ENCODE data around the gene GALNT17.

GALNT17 gene

DNA sequence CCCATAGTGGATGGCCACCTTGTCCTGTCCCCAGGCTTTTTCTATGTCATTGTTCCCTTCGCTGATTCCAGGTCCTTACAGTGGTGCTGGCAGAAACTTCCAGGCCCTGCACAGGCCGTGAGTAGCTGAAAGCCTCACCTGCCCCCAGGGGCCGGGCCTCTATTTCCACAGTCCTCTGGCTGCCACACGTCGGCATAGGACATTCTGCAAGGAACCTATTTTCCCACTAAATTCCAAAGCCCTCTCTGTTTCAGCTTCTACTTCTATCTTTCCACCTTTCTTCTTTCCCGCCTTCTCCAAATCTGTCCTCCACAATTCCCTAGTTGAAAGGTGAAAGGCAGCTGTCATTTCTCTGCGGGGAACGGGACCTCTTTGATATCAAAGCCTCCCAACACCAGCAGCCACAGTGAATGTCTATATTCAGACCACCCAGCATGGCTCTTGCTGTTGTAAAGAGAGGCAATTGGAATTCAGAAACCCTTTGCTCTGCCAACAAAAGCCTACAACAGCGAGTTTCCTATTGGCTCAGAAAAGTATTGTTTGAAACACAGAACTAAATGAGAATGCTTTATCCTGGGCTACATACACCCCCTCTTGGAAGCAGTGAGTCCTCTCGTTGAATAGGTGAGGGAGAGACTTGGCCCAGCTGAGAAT is 607.7 kb downstream of the GALNT17 start:
- no peaks in the 10 kb centered on the region for H3K36me3 ChIP-seq (replicated peaks; ENCODE audit: insufficient read depth, low read length)
- H3K4me2 ChIP-seq (ENCODE audit: low read depth, low read length) = no peak overlapping the region
- no peak for DNase-seq
- no peaks in the 10 kb centered on the region for H3K4me1 ChIP-seq (ENCODE audit: low read length)
- H3F3A ChIP-seq (ENCODE audit: insufficient read depth, low read length) = no peaks in the 10 kb centered on the region
- H4K20me1 ChIP-seq (ENCODE audit: insufficient read depth, low read length) = no peaks in the 10 kb centered on the region
- H3K79me2 ChIP-seq (ENCODE audit: low read length) = no peaks in the 10 kb centered on the region
- no peaks in the 10 kb centered on the region for H3K27me3 ChIP-seq (replicated peaks; ENCODE audit: insufficient read depth, low read length)
- H3K9me2 ChIP-seq (replicated peaks; ENCODE audit: insufficient read depth, low read length) = no peaks in the 10 kb centered on the region
- H3K4me3 ChIP-seq (ENCODE audit: low read length) = no peak overlapping the region
- H3K9ac ChIP-seq (ENCODE audit: low read length) = no peak overlapping the region
- no peaks in the 10 kb centered on the region for H3K9me3 ChIP-seq (replicated peaks; ENCODE audit: insufficient read depth, low read length)
- H2AFZ ChIP-seq (ENCODE audit: low read length) = no peak overlapping the region
- H3K27ac ChIP-seq (ENCODE audit: low read length) = no peak overlapping the region
- TF ChIP-seq, protein P1, sequence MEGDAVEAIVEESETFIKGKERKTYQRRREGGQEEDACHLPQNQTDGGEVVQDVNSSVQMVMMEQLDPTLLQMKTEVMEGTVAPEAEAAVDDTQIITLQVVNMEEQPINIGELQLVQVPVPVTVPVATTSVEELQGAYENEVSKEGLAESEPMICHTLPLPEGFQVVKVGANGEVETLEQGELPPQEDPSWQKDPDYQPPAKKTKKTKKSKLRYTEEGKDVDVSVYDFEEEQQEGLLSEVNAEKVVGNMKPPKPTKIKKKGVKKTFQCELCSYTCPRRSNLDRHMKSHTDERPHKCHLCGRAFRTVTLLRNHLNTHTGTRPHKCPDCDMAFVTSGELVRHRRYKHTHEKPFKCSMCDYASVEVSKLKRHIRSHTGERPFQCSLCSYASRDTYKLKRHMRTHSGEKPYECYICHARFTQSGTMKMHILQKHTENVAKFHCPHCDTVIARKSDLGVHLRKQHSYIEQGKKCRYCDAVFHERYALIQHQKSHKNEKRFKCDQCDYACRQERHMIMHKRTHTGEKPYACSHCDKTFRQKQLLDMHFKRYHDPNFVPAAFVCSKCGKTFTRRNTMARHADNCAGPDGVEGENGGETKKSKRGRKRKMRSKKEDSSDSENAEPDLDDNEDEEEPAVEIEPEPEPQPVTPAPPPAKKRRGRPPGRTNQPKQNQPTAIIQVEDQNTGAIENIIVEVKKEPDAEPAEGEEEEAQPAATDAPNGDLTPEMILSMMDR (IDR thresholded peaks at IDR 0.05; ENCODE audit: low read length) = no peak

DNA sequence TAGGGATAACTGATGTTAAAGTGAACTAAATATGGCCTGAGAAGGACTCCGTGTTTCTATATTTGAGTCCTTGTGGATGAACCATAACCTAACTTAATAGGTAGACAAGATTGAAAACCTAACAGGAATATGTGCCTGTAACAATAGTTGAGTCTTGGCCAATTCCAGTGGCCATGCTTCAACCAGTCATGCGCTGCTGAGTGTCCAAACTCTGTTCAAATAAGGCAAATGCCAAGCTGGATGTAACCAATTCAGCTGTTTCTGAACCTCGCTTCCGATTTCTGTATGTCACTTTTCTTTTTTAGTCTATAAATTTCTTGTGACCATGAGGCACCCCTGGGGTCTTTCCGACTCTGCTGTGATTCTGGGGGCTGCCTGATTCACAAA is 608.2 kb downstream of the GALNT17 start:
- DNase-seq = no peak
- H3K4me3 ChIP-seq (ENCODE audit: low read length) = no peak overlapping the region
- no peaks in the 10 kb centered on the region for H3K79me2 ChIP-seq (ENCODE audit: low read length)
- no peaks in the 10 kb centered on the region for H3K4me1 ChIP-seq (ENCODE audit: low read length)
- no peaks in the 10 kb centered on the region for H3K27me3 ChIP-seq (replicated peaks; ENCODE audit: insufficient read depth, low read length)
- H4K20me1 ChIP-seq (ENCODE audit: insufficient read depth, low read length) = no peaks in the 10 kb centered on the region
- H3K4me2 ChIP-seq (ENCODE audit: low read depth, low read length) = no peak overlapping the region
- no peak overlapping the region for H3K27ac ChIP-seq (ENCODE audit: low read length)
- TF ChIP-seq, protein P1 (IDR thresholded peaks at IDR 0.05; ENCODE audit: low read length) = no peak
- no peak for TF ChIP-seq EZH2phosphoT487 (IDR thresholded peaks at IDR 0.05; ENCODE audit: low read length)
- no peak for TF ChIP-seq EZH2 (optimal IDR thresholded peaks at IDR 0.05; ENCODE audit: low read depth, low read length)
- H2AFZ ChIP-seq (ENCODE audit: low read length) = no peak overlapping the region
- no peak overlapping the region for H3K9ac ChIP-seq (ENCODE audit: low read length)
- H3K9me3 ChIP-seq (replicated peaks; ENCODE audit: insufficient read depth, low read length) = no peaks in the 10 kb centered on the region
- no peaks in the 10 kb centered on the region for H3K36me3 ChIP-seq (replicated peaks; ENCODE audit: insufficient read depth, low read length)
- H3F3A ChIP-seq (ENCODE audit: insufficient read depth, low read length) = no peaks in the 10 kb centered on the region
- no peaks in the 10 kb centered on the region for H3K9me2 ChIP-seq (replicated peaks; ENCODE audit: insufficient read depth, low read length)

DNA sequence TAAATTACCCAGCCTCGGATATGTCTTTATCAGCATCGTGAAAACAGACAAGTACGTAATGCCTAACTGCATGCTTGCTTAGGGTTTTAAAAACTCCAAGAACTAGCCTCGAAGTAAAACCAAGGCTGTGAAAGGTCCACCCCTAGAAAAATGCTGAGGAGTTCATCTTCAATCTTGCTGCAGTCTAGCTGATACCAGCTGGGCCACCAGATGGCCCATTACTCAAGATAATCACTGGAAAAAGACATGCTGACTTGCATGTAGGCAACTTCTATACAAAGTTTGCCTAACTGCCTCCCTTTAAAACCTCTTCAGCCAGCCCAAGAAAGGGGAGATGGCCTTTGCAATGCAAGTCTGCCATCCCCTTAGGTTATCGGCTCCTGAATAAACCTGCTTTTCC is 614.1 kb downstream of the GALNT17 start:
- Histone ChIP-seq H3F3A (ENCODE audit: insufficient read depth, low read length) (no peaks in the 10 kb centered on the region), H3K9ac (ENCODE audit: low read length) (no peak overlapping the region), H3K9me3 (replicated peaks; ENCODE audit: insufficient read depth, low read length) (no peaks in the 10 kb centered on the region), H4K20me1 (ENCODE audit: insufficient read depth, low read length) (no peaks in the 10 kb centered on the region), H3K36me3 (replicated peaks; ENCODE audit: insufficient read depth, low read length) (no peaks in the 10 kb centered on the region), H3K4me1 (ENCODE audit: low read length) (no peaks in the 10 kb centered on the region), H2AFZ (ENCODE audit: low read length) (no peak overlapping the region), H3K4me3 (ENCODE audit: low read length) (no peak overlapping the region), H3K4me2 (ENCODE audit: low read depth, low read length) (no peak overlapping the region), H3K27me3 (replicated peaks; ENCODE audit: insufficient read depth, low read length) (no peaks in the 10 kb centered on the region), H3K9me2 (replicated peaks; ENCODE audit: insufficient read depth, low read length) (no peaks in the 10 kb centered on the region), H3K79me2 (ENCODE audit: low read length) (no peaks in the 10 kb centered on the region), H3K27ac (ENCODE audit: low read length) (no peak overlapping the region)
- peak; percentile 35 for DNase-seq
- TF ChIP-seq, protein P1 (IDR thresholded peaks at IDR 0.05; ENCODE audit: low read length) = no peak; the same call in 1 of the 2 replicates
- TF ChIP-seq EZH2phosphoT487 (IDR thresholded peaks at IDR 0.05; ENCODE audit: low read length) (no peak), EZH2 (optimal IDR thresholded peaks at IDR 0.05; ENCODE audit: low read depth, low read length) (no peak)
